Smooth muscle cell (in vitro differentiated cells): ENCODE results near the gene CD19. TPM values are rescaled to one million over a fixed set of nuclear protein-coding genes. Genes with fewer than 3 reads are reported as not detected.

Experiments
- DNase-seq: peaks from one replicate; lab custom pipeline; 2025; ENCODE audit not compliant: unreplicated experiment; lab: John Stamatoyannopoulos, UW
- H2AFZ ChIP-seq: fragments of 200-600 bp; sonication (generic); 2 replicates; pipeline ENCODE4 v1.6.0; 2016; ENCODE audit warnings: antibody characterized with exemption, low read depth, mild to moderate bottlenecking
- H3F3A ChIP-seq: fragments of 200-600 bp; sonication (generic); 2 replicates; pipeline ENCODE4 v1.6.0; 2017; ENCODE audit warnings: antibody characterized with exemption, low read depth
- H3K27ac ChIP-seq: fragments of 200-600 bp; sonication (generic); 2 replicates; pipeline ENCODE4 v1.5.1; 2016; ENCODE audit warnings: low read depth, mild to moderate bottlenecking
- H3K27me3 ChIP-seq: fragments of 200-600 bp; sonication (generic); 2 replicates; pipeline ENCODE4 v1.6.1; 2016; ENCODE audit warnings: low read depth, mild to moderate bottlenecking
- H3K36me3 ChIP-seq: fragments of 200-600 bp; sonication (generic); 2 replicates; pipeline ENCODE4 v1.5.1; 2016; ENCODE audit warnings: low read depth
- H3K4me1 ChIP-seq: fragments of 200-600 bp; sonication (generic); 2 replicates; pipeline ENCODE4 v1.5.1; 2016; ENCODE audit warnings: low read depth
- H3K4me2 ChIP-seq: fragments of 200-600 bp; sonication (generic); 2 replicates; pipeline ENCODE4 v1.6.0; 2016; ENCODE audit warnings: mild to moderate bottlenecking
- H3K4me3 ChIP-seq: fragments of 200-600 bp; sonication (generic); 2 replicates; pipeline ENCODE4 v1.5.1; 2016; ENCODE audit warnings: mild to moderate bottlenecking
- H3K79me2 ChIP-seq: fragments of 200-600 bp; sonication (generic); 2 replicates; pipeline ENCODE4 v1.6.0; 2016; ENCODE audit warnings: low read depth, mild to moderate bottlenecking
- H3K9ac ChIP-seq: fragments of 200-600 bp; sonication (generic); 2 replicates; pipeline ENCODE4 v1.6.0; 2016; ENCODE audit warnings: low read depth
- H3K9me3 ChIP-seq: fragments of 200-600 bp; sonication (generic); replicated peaks from 2 replicates; pipeline ENCODE4 v1.5.1; 2016; ENCODE audit warnings: low read depth
- H4K20me1 ChIP-seq: fragments of 200-600 bp; sonication (generic); 2 replicates; pipeline ENCODE4 v1.6.0; 2016; ENCODE audit warnings: low read depth
- CTCF ChIP-seq: fragments of 200-600 bp; sonication (generic); IDR thresholded peaks from 2 replicates; pipeline ENCODE4 v1.5.1; 2017; ENCODE audit warnings: borderline replicate concordance, mild to moderate bottlenecking, antibody characterized with exemption; ENCODE audit not compliant: insufficient read depth, poor library complexity, severe bottlenecking
- WGBS: methylation state at CpG from one replicate; pipeline ENCODE4 v1.1.7; 2016; ENCODE audit warnings: low lambda C conversion rate; 5-methylcytosine and 5-hydroxymethylcytosine counted together
- polyA plus RNA-seq: library from polyadenylated mRNA; unstranded; fragments of >200 nt; fragmentation: Nextera tagmentation; extraction: Ambion mirVana; gene quantifications from 2 replicates; pipeline ENCODE4 v1.2.1, GENCODE V29; 2016
- total RNA-seq: library from RNA; depleted of rRNA; stranded (reverse); fragments of >200 nt; gene quantifications from 2 replicates; pipeline ENCODE4 v1.2.3, GENCODE V29; 2014

Gene CD19
- total and polyA plus RNA-seq, 2 experiments from 2014 or later = not detected

GRCh38 chr16:28893291-28893690, 38.5 kb upstream of the CD19 start:
- TF ChIP-seq CTCF = no peak
- WGBS = 98% methylated on average over 4 of the region's 4 CpGs
- no peaks in the 10 kb centered on the region for H3K27me3 ChIP-seq
- H3K27ac ChIP-seq = no peak overlapping the region
- DNase-seq = no peak
- H3K9ac ChIP-seq = no peak overlapping the region
- H3K9me3 ChIP-seq = no peaks in the 10 kb centered on the region
- H2AFZ ChIP-seq = no peak overlapping the region
- H3K36me3 ChIP-seq = no peaks in the 10 kb centered on the region
- H4K20me1 ChIP-seq = no peaks in the 10 kb centered on the region
- H3K4me3 ChIP-seq = no peak overlapping the region
- H3K79me2 ChIP-seq = no peaks in the 10 kb centered on the region
- no peaks in the 10 kb centered on the region for H3F3A ChIP-seq
- H3K4me2 ChIP-seq = no peak overlapping the region
- no peaks in the 10 kb centered on the region for H3K4me1 ChIP-seq

GRCh38 chr16:28895609-28896008, 36.2 kb upstream of the CD19 start:
- no peak for DNase-seq
- Histone ChIP-seq H3K9ac (no peak overlapping the region), H3K79me2 (no peaks in the 10 kb centered on the region), H3K9me3 (no peaks in the 10 kb centered on the region), H4K20me1 (no peaks in the 10 kb centered on the region), H3K4me2 (no peak overlapping the region), H3K27me3 (no peaks in the 10 kb centered on the region), H3K4me1 (no peaks in the 10 kb centered on the region), H3K27ac (no peak overlapping the region), H2AFZ (no peak overlapping the region), H3K36me3 (no peaks in the 10 kb centered on the region), H3F3A (no peaks in the 10 kb centered on the region), H3K4me3 (no peak overlapping the region)
- no peak for TF ChIP-seq CTCF
- WGBS = 94% methylated on average over 4 of the region's 4 CpGs

GRCh38 chr16:28897826-28898225, 33.9 kb upstream of the CD19 start:
- Histone ChIP-seq H4K20me1 (no peaks in the 10 kb centered on the region), H3K27me3 (no peaks in the 10 kb centered on the region), H3K9me3 (no peaks in the 10 kb centered on the region), H3K36me3 (no peaks in the 10 kb centered on the region), H3K4me1 (no peaks in the 10 kb centered on the region), H3K4me2 (no peak overlapping the region), H3K4me3 (no peak overlapping the region), H3K9ac (no peak overlapping the region), H3K79me2 (no peaks in the 10 kb centered on the region), H2AFZ (no peak overlapping the region), H3F3A (no peaks in the 10 kb centered on the region), H3K27ac (no peak overlapping the region)
- WGBS = 66% methylated on average over 4 of the region's 4 CpGs
- no peak for DNase-seq
- TF ChIP-seq CTCF = no peak

- Histone ChIP-seq H3K27ac (no peak overlapping the region), H3K36me3 (no peaks in the 10 kb centered on the region), H3K9me3 (no peaks in the 10 kb centered on the region), H3K9ac (no peak overlapping the region), H3K79me2 (no peaks in the 10 kb centered on the region), H3K4me2 (no peak overlapping the region), H3K4me1 (no peaks in the 10 kb centered on the region), H3K27me3 (no peaks in the 10 kb centered on the region), H2AFZ (no peak overlapping the region), H4K20me1 (no peaks in the 10 kb centered on the region), H3K4me3 (no peak overlapping the region), H3F3A (no peaks in the 10 kb centered on the region)
- TF ChIP-seq CTCF = no peak
- WGBS = 86% methylated on average over 15 of the region's 15 CpGs
- no peak for DNase-seq
Observed at GRCh38 chr16:28898266-28898665, 33.5 kb upstream of the CD19 start.
